PC-3 (cell line): ENCODE data around the gene CIROP. TPM values are rescaled to one million over a fixed set of nuclear protein-coding genes. Genes with fewer than 3 reads are reported as not detected.
A peak's percentile ranks its signal among the peaks of the same experiment; 100 is the strongest.

Experiments
- ATAC-seq: fragments of 200-7000 bp; cut with Tn5 transposase; 2 replicates; pipeline ENCODE4 v1.9.1; 2020; ENCODE audit warnings: mild to moderate bottlenecking, moderate library complexity
- BruUV-seq: library from RNA; stranded (reverse); fragments of 400-500 nt; replicated peaks from 2 replicates; lab custom pipeline; 2021; lab: Mats Ljungman, UMichigan
- CTCF ChIA-PET: fragments of 300-600 bp; sonication (Branson Sonifier 250); formaldehyde crosslinking; loops from one replicate; lab custom pipeline; 2022; ENCODE audit warnings: antibody characterized with exemption; lab: Charles Lee
- POLR2A ChIA-PET: fragments of 300-600 bp; sonication (Branson Sonifier 250); formaldehyde crosslinking; loops from one replicate; lab custom pipeline; 2022; ENCODE audit warnings: antibody characterized with exemption; ENCODE audit not compliant: unreplicated experiment; lab: Charles Lee
- DNase-seq: peaks from one replicate; pipeline ENCODE4 v3.0.0-alpha.2; 2015
- H2AFZ ChIP-seq: fragments of 300-600 bp; sonication (generic); 2 replicates; pipeline ENCODE4 v1.6.0; 2016; ENCODE audit warnings: antibody characterized with exemption, low read length
- H3F3A ChIP-seq: fragments of 300-600 bp; sonication (generic); one replicate; pipeline ENCODE4 v1.6.0; 2017; ENCODE audit warnings: antibody characterized with exemption, low read length, control low read depth, mild to moderate bottlenecking; ENCODE audit not compliant: unreplicated experiment
- H3K27ac ChIP-seq: fragments of 300-600 bp; sonication (generic); 2 replicates; pipeline ENCODE4 v1.5.1; 2016; ENCODE audit warnings: mild to moderate bottlenecking, low read length
- H3K27me3 ChIP-seq: fragments of 300-600 bp; sonication (generic); 2 replicates; pipeline ENCODE4 v1.6.1; 2016; ENCODE audit warnings: low read length, mixed read lengths
- H3K36me3 ChIP-seq: fragments of 300-600 bp; sonication (generic); 2 replicates; pipeline ENCODE4 v1.6.1; 2016; ENCODE audit warnings: low read depth, mixed run types, low read length, mixed read lengths
- H3K4me1 ChIP-seq: fragments of 300-600 bp; sonication (generic); 2 replicates; pipeline ENCODE4 v1.5.1; 2016; ENCODE audit warnings: low read length; ENCODE audit not compliant: insufficient read depth
- H3K4me2 ChIP-seq: fragments of 300-600 bp; sonication (generic); 2 replicates; pipeline ENCODE4 v1.6.0; 2016; ENCODE audit warnings: low read length
- H3K4me3 ChIP-seq: fragments of 300-600 bp; sonication (generic); 2 replicates; pipeline ENCODE4 v1.5.1; 2016; ENCODE audit warnings: mild to moderate bottlenecking, low read length, mixed read lengths
- H3K79me2 ChIP-seq: fragments of 300-600 bp; sonication (generic); 2 replicates; pipeline ENCODE4 v1.6.1; 2017; ENCODE audit warnings: low read length, mixed read lengths
- H3K9ac ChIP-seq: fragments of 300-600 bp; sonication (generic); 2 replicates; pipeline ENCODE4 v1.6.0; 2016; ENCODE audit warnings: mild to moderate bottlenecking, low read length
- H3K9me2 ChIP-seq: fragments of 300-600 bp; sonication (generic); replicated peaks from 2 replicates; pipeline ENCODE4 v1.6.1; 2016; ENCODE audit warnings: mixed run types, low read length, mixed read lengths
- H3K9me3 ChIP-seq: fragments of 300-600 bp; sonication (generic); 2 replicates; pipeline ENCODE4 v1.6.1; 2016; ENCODE audit warnings: low read length, mixed read lengths
- H4K20me1 ChIP-seq: fragments of 300-600 bp; sonication (generic); 2 replicates; pipeline ENCODE4 v1.6.1; 2016; ENCODE audit warnings: low read length, mixed read lengths
- EZH2 ChIP-seq: fragments of 300-600 bp; sonication (generic); IDR thresholded peaks from one replicate; pipeline ENCODE4 v1.6.1; 2017; ENCODE audit warnings: antibody characterized with exemption, mild to moderate bottlenecking, low read length; ENCODE audit not compliant: unreplicated experiment
- EZH2phosphoT487 ChIP-seq: fragments of 300-600 bp; sonication (generic); IDR thresholded peaks from 2 replicates; pipeline ENCODE4 v1.6.1; 2018; ENCODE audit warnings: mild to moderate bottlenecking, antibody characterized with exemption, low read length, borderline replicate concordance
- intact Hi-C: fragments of 100-400 bp; cut with micrococcal nuclease; formaldehyde crosslinking; loops from 2 replicates; pipeline ENCODE4 v1.9.0; 2023
- total RNA-seq: library from RNA; depleted of rRNA; stranded (reverse); fragments of >200 nt; gene quantifications from 2 replicates; pipeline ENCODE4 v1.2.3, GENCODE V29; 2014
- TF ChIP-seq, protein P1 (sequence below): fragments of 300-600 bp; sonication (generic); conservative IDR thresholded peaks from 2 replicates; pipeline ENCODE4 v1.5.1; 2017; ENCODE audit warnings: antibody characterized with exemption, low read depth, mild to moderate bottlenecking, low read length

CIROP gene
- total RNA-seq, 1 experiment from 2014 or later, result not detected

DNA sequence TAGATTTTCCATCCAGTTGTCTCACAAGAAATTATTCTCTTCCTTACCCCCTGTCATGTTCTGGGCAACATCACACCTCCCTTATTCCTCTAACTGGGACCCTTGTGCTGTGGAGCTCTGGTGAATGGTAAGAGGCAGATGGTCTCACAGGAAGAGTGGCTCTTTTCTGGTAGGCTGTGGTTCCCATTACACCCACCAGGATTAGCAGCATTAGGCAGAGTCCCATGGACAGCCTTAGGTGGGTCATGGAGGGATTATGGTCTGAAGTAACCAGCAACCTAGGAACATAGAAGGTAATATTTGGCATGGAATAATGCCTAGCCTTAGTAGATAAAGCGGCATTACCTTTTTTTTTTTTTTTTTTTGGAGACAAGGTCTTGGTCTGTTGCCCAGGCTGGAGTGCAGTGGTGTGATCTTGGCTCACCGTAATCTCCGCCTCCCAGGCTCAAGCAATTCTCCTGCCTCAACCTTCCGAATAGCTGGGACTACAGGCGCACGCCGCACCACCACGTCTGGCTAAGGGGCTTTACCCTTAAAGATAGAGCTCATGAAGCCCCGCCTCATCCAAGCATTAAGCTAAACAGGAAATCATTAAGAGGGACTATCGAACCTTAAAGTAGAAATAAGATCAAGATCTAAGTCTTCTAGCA lies 5.5 kb downstream of the CIROP start:
- no TSS peak for BruUV-seq
- Histone ChIP-seq H3K4me2 (no peak overlapping the region), H4K20me1 (peaks cover 13% of the 10 kb centered on the region), H3K4me3 (no peak overlapping the region), H3K36me3 (peaks cover 14% of the 10 kb centered on the region), H3K27me3 (no peaks in the 10 kb centered on the region), H3K9me3 (no peaks in the 10 kb centered on the region), H3K9ac (no peak overlapping the region), H3K27ac (no peak overlapping the region), H3K79me2 (peaks cover 42% of the 10 kb centered on the region), H2AFZ (no peak overlapping the region), H3F3A (no peaks in the 10 kb centered on the region), H3K9me2 (no peaks in the 10 kb centered on the region), H3K4me1 (peaks cover 9% of the 10 kb centered on the region)
- ATAC-seq (no peak), DNase-seq (no peak)
- ChIA-PET POLR2A (no interaction called here), CTCF (no interaction called here)
- intact Hi-C loops, result no loop called here
- no peak for TF ChIP-seq EZH2
- TF ChIP-seq, protein P1, sequence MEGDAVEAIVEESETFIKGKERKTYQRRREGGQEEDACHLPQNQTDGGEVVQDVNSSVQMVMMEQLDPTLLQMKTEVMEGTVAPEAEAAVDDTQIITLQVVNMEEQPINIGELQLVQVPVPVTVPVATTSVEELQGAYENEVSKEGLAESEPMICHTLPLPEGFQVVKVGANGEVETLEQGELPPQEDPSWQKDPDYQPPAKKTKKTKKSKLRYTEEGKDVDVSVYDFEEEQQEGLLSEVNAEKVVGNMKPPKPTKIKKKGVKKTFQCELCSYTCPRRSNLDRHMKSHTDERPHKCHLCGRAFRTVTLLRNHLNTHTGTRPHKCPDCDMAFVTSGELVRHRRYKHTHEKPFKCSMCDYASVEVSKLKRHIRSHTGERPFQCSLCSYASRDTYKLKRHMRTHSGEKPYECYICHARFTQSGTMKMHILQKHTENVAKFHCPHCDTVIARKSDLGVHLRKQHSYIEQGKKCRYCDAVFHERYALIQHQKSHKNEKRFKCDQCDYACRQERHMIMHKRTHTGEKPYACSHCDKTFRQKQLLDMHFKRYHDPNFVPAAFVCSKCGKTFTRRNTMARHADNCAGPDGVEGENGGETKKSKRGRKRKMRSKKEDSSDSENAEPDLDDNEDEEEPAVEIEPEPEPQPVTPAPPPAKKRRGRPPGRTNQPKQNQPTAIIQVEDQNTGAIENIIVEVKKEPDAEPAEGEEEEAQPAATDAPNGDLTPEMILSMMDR, result no peak
- TF ChIP-seq EZH2phosphoT487, result no peak

DNA sequence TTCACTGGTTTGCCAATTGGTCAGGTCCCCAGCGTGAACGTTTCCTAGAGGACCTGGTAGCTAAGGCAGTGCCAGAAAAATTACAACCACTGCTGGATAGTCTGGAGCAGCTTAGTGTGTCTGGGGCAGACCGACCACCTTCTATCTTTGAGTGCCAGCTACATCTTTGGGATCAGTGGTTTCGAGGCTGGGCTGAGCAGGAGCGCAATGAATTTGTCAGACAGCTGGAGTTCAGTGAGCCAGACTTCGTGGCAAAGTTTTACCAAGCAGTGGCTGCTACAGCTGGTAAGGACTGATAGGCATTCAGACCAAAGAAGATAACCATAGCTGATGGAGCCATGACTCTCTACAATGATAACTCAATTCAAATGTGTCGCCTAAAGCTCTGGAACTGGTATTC lies 7.0 kb downstream of the CIROP start:
- H3K27ac ChIP-seq, result no peak overlapping the region
- intact Hi-C loops, result no loop called here
- H4K20me1 ChIP-seq, result peaks cover 28% of the 10 kb centered on the region
- no peaks in the 10 kb centered on the region for H3K9me3 ChIP-seq
- peak overlapping the region; percentile 92; the same call in 1 of the 2 replicates for H3K4me2 ChIP-seq
- ATAC-seq (no peak), DNase-seq (no peak)
- POLR2A ChIA-PET, result no interaction called here
- H3K79me2 ChIP-seq, result peaks cover 58% of the 10 kb centered on the region
- H3K36me3 ChIP-seq, result peaks cover 20% of the 10 kb centered on the region
- CTCF ChIA-PET, result no interaction called here
- no peaks in the 10 kb centered on the region for H3F3A ChIP-seq
- no peak overlapping the region for H3K9ac ChIP-seq
- no TSS peak for BruUV-seq
- no peaks in the 10 kb centered on the region for H3K9me2 ChIP-seq
- TF ChIP-seq EZH2phosphoT487 (no peak), EZH2 (no peak)
- TF ChIP-seq, protein P1, result no peak
- peaks cover 21% of the 10 kb centered on the region for H3K4me1 ChIP-seq
- no peak overlapping the region for H2AFZ ChIP-seq
- no peak overlapping the region for H3K4me3 ChIP-seq
- no peaks in the 10 kb centered on the region for H3K27me3 ChIP-seq
